GM23338 (cell line): ENCODE data around the gene TMEM134. TPM values are rescaled to one million over a fixed set of nuclear protein-coding genes. Genes with fewer than 3 reads are reported as not detected.

Experiments used
- ATAC-seq: fragments of 200-7000 bp; cut with Tn5 transposase; 3 replicates; pipeline ENCODE4 v1.9.1; 2020
- DNase-seq: peaks from one replicate; pipeline ENCODE4 v3.0.0-alpha.2; 2015; ENCODE audit warnings: low spot score
- H2AFZ ChIP-seq: fragments of 200-600 bp; sonication (generic); 2 replicates; pipeline ENCODE4 v1.8.0; 2016; ENCODE audit warnings: antibody characterized with exemption, mild to moderate bottlenecking, moderate library complexity
- H3F3A ChIP-seq: fragments of 200-600 bp; sonication (generic); replicated peaks from 2 replicates; pipeline ENCODE4 v1.8.0; 2017; ENCODE audit warnings: antibody characterized with exemption, mixed run types, low read depth
- H3K27ac ChIP-seq: fragments of 200-600 bp; sonication (generic); 2 replicates; pipeline ENCODE4 v1.6.1; 2016; ENCODE audit warnings: low read depth
- H3K27me3 ChIP-seq: fragments of 200-600 bp; sonication (generic); 2 replicates; pipeline ENCODE4 v1.8.0; 2016; ENCODE audit warnings: mild to moderate bottlenecking, mixed run types, moderate library complexity; ENCODE audit not compliant: insufficient read depth
- H3K36me3 ChIP-seq: fragments of 200-600 bp; sonication (generic); 2 replicates; pipeline ENCODE4 v1.8.0; 2016; ENCODE audit warnings: mild to moderate bottlenecking; ENCODE audit not compliant: insufficient read depth
- H3K4me1 ChIP-seq: fragments of 200-600 bp; sonication (generic); 2 replicates; pipeline ENCODE4 v1.8.0; 2016; ENCODE audit warnings: mild to moderate bottlenecking, moderate library complexity; ENCODE audit not compliant: insufficient read depth
- H3K4me2 ChIP-seq: fragments of 200-600 bp; sonication (generic); 2 replicates; pipeline ENCODE4 v1.7.1; 2017; ENCODE audit warnings: mixed run types
- H3K4me3 ChIP-seq: fragments of 200-600 bp; sonication (generic); 2 replicates; pipeline ENCODE4 v1.6.1; 2016; ENCODE audit warnings: mixed run types
- H3K79me2 ChIP-seq: fragments of 200-600 bp; sonication (generic); replicated peaks from 2 replicates; pipeline ENCODE4 v1.8.0; 2017; ENCODE audit warnings: mild to moderate bottlenecking; ENCODE audit not compliant: insufficient read depth
- H3K9me2 ChIP-seq: fragments of 200-600 bp; sonication (generic); 2 replicates; pipeline ENCODE4 v1.8.0; 2017; ENCODE audit not compliant: insufficient read depth
- H4K20me1 ChIP-seq: fragments of 200-600 bp; sonication (generic); replicated peaks from 2 replicates; pipeline ENCODE4 v1.8.0; 2017; ENCODE audit warnings: mild to moderate bottlenecking; ENCODE audit not compliant: insufficient read depth
- H3K27ac Mint-ChIP-seq: 2 replicates; pipeline ENCODE4 v1.8.0; 2020; ENCODE audit warnings: inconsistent platforms, mild to moderate bottlenecking, moderate library complexity, mixed read lengths
- H3K27me3 Mint-ChIP-seq: 3 replicates; pipeline ENCODE4 v1.8.0; 2022; ENCODE audit warnings: low read depth, mild to moderate bottlenecking, moderate library complexity, mixed read lengths, inconsistent platforms; ENCODE audit not compliant: insufficient read depth, poor library complexity
- H3K36me3 Mint-ChIP-seq: 3 replicates; pipeline ENCODE4 v1.8.0; 2021; ENCODE audit warnings: low read depth, mild to moderate bottlenecking, inconsistent platforms, moderate library complexity, mixed read lengths
- H3K4me1 Mint-ChIP-seq: 3 replicates; pipeline ENCODE4 v1.8.0; 2020; ENCODE audit warnings: mild to moderate bottlenecking, inconsistent platforms, mixed read lengths
- H3K4me3 Mint-ChIP-seq: 3 replicates; pipeline ENCODE4 v1.8.0; 2021; ENCODE audit warnings: moderate library complexity, mild to moderate bottlenecking, inconsistent platforms, mixed read lengths
- H3K9me3 Mint-ChIP-seq: 3 replicates; pipeline ENCODE4 v1.8.0; 2020; ENCODE audit warnings: moderate library complexity, mild to moderate bottlenecking, inconsistent platforms, mixed read lengths
- CREB1 ChIP-seq: fragments of 250-450 bp; sonication (Bioruptor Pico); IDR thresholded peaks from 2 replicates; pipeline ENCODE4 v1.5.0; 2020; ENCODE audit warnings: low read depth, mild to moderate bottlenecking, moderate library complexity
- ETS1 ChIP-seq: IDR thresholded peaks from 2 replicates; pipeline ENCODE4 v1.6.1; 2016; ENCODE audit warnings: antibody characterized with exemption
- EZH2 ChIP-seq: fragments of 200-600 bp; sonication (generic); IDR thresholded peaks from one replicate; pipeline ENCODE4 v1.8.0; 2017; ENCODE audit warnings: antibody characterized with exemption, mild to moderate bottlenecking, low read depth; ENCODE audit not compliant: unreplicated experiment
- EZH2phosphoT487 ChIP-seq: fragments of 200-600 bp; sonication (generic); IDR thresholded peaks from one replicate; pipeline ENCODE4 v1.8.1; 2018; ENCODE audit warnings: antibody characterized with exemption; ENCODE audit not compliant: unreplicated experiment
- JUNB ChIP-seq: IDR thresholded peaks from one replicate; pipeline ENCODE4 v1.6.1; 2016; ENCODE audit warnings: antibody characterized with exemption; ENCODE audit not compliant: unreplicated experiment
- NANOG ChIP-seq: IDR thresholded peaks from 2 replicates; pipeline ENCODE4 v1.6.1; 2016; ENCODE audit warnings: antibody characterized with exemption, borderline replicate concordance
- REST ChIP-seq: IDR thresholded peaks from one replicate; pipeline ENCODE4 v1.6.1; 2018; ENCODE audit warnings: antibody characterized with exemption; ENCODE audit not compliant: unreplicated experiment
- STAT1 ChIP-seq: IDR thresholded peaks from one replicate; pipeline ENCODE4 v1.6.1; 2016; ENCODE audit warnings: antibody characterized with exemption; ENCODE audit not compliant: unreplicated experiment
- ZNF114 ChIP-seq: fragments of 250-450 bp; sonication (Bioruptor Pico); IDR thresholded peaks from 2 replicates; pipeline ENCODE4 v1.5.0; 2020; ENCODE audit warnings: mild to moderate bottlenecking, moderate library complexity
- ZNF331 ChIP-seq: fragments of 250-450 bp; sonication (Bioruptor Pico); IDR thresholded peaks from 2 replicates; pipeline ENCODE4 v1.5.0; 2020; ENCODE audit warnings: low read depth, mild to moderate bottlenecking, moderate library complexity
- ZNF462 ChIP-seq: fragments of 250-450 bp; sonication (Bioruptor Pico); IDR thresholded peaks from 2 replicates; pipeline ENCODE4 v1.5.0; 2020; ENCODE audit warnings: mild to moderate bottlenecking, moderate library complexity
- polyA plus RNA-seq: library from polyadenylated mRNA; unstranded; fragments of >200 nt; fragmentation: Nextera tagmentation; extraction: Ambion mirVana; gene quantifications from 2 replicates; pipeline ENCODE4 v1.2.1, GENCODE V29; 2016
- total RNA-seq: library from RNA; depleted of rRNA; stranded (reverse); fragments of >200 nt; shearing (Covaris generic); gene quantifications from 2 replicates; pipeline ENCODE4 v1.2.3, GENCODE V29; 2014

TMEM134 gene
- total and polyA plus RNA-seq, 2 experiments from 2014 or later: 61.4 to 69.2 TPM

- Mint-ChIP-seq H3K36me3 (no peaks in the 10 kb centered on the region), H3K27me3 (peaks cover 28% of the 10 kb centered on the region), H3K4me3 (peak within 1 kb of the TSS; percentile 73), H3K4me1 (peaks cover 16% of the 10 kb centered on the region), H3K27ac (no peak within 1 kb of the TSS), H3K9me3 (no peaks in the 10 kb centered on the region)
- DNase-seq: peak; percentile 69
- Histone ChIP-seq H3K4me2 (peak within 1 kb of the TSS; percentile 79), H3K4me1 (peaks cover 15% of the 10 kb centered on the region; the same call in 1 of the 2 replicates), H3K79me2 (no peaks in the 10 kb centered on the region), H3K9me2 (no peaks in the 10 kb centered on the region), H2AFZ (peak within 1 kb of the TSS; percentile 28; the same call in 1 of the 2 replicates), H3K4me3 (peak within 1 kb of the TSS; percentile 55), H3F3A (no peaks in the 10 kb centered on the region), H4K20me1 (no peaks in the 10 kb centered on the region), H3K27ac (no peak within 1 kb of the TSS), H3K27me3 (peaks cover 16% of the 10 kb centered on the region; the same call in 1 of the 2 replicates), H3K36me3 (no peaks in the 10 kb centered on the region)
- ATAC-seq: peak; percentile 39
- TF ChIP-seq ZNF331: no peak
- TF ChIP-seq NANOG: no peak
- TF ChIP-seq EZH2phosphoT487: no peak
- TF ChIP-seq JUNB: no peak
- no peak for TF ChIP-seq STAT1
- TF ChIP-seq ETS1: no peak
- TF ChIP-seq ZNF114 (CRISPR knock-in tag): no peak
- TF ChIP-seq REST: no peak
- TF ChIP-seq CREB1 (CRISPR knock-in tag): no peak
- no peak for TF ChIP-seq ZNF462
- TF ChIP-seq EZH2: no peak
Measured at GRCh38 chr11:67415501-67416304, 53.3 kb downstream of the TMEM134 start, which contains the start of gene CARNS1. Gene CARNS1 (plus strand): TSS chr11:67415678. CDS start chr11:67416200, 522 bp downstream.
